ENCODE measurements around the gene TSHZ2. TPM values are rescaled to one million over a fixed set of nuclear protein-coding genes. Genes with fewer than 3 reads are reported as not detected.

TSHZ2 gene
- total RNA-seq, 1 experiment from 2014 or later = 0.07 TPM

DNA sequence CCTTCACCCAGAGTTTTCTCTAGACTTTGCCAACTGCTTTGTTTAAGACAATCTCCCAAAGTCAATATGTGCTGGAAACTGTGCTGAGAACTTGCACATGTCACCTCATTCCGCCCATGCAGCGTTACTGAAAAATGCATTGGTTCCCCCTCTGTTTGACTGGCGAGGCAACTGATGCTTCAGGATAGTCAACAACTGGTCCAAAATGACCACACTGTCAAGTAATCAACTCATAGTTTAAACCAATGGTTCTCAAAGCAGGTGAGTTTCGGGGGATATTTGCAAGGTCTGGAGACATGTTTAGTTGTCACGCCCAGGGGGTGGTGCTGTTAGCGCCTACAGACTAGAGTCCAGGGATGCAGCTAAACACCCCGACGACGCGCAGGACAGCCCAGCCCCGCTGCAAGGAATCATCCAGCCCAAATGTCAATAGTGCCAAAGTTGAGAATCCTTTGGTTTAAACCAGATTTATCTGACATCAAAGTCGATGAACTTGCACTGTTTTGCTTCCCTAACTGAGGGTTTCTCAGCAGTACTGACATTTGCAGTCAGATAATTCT is 451.5 kb downstream of the TSHZ2 start:
- DNase-seq (ENCODE audit: low read depth, low spot score) (no peak), ATAC-seq (no peak)
- CTCF ChIA-PET = no interaction called here
- Histone ChIP-seq H3K27me3 (ENCODE audit: insufficient read depth, low read length) (no peaks in the 10 kb centered on the region), H3K79me2 (ENCODE audit: insufficient read depth, low read length) (no peaks in the 10 kb centered on the region), H3K9ac (ENCODE audit: low read length) (no peak overlapping the region), H2AFZ (ENCODE audit: low read depth, low read length, poor library complexity, severe bottlenecking) (no peak overlapping the region), H4K20me1 (ENCODE audit: insufficient read depth) (no peaks in the 10 kb centered on the region), H3K4me3 (replicated peaks in 1 of 2; ENCODE audit: low read depth in 1 of 2, low read length in 2 of 2) (no peak overlapping the region), H3K9me3 (ENCODE audit: control insufficient read depth in 1 of 2, insufficient read depth in 1 of 2, low read depth in 1 of 2, low read length in 2 of 2) (no peaks in the 10 kb centered on the region), H3K27ac (ENCODE audit: low read depth, low read length) (no peak overlapping the region), H3K36me3 (ENCODE audit: control insufficient read depth in 1 of 2, insufficient read depth in 2 of 2, low read length in 2 of 2) (no peaks in the 10 kb centered on the region), H3K4me1 (ENCODE audit: control insufficient read depth in 1 of 2, insufficient read depth in 2 of 2, low read length in 2 of 2) (no peaks in the 10 kb centered on the region), H3K4me2 (ENCODE audit: low read length) (no peak overlapping the region), H3K9me2 (ENCODE audit: insufficient read depth) (no peaks in the 10 kb centered on the region)
- POLR2A ChIA-PET = no interaction called here
- no TSS peak for BruUV-seq (replicated peaks)
- RAD21 ChIA-PET (ENCODE audit: low non-redundant PET in 1 of 2, low total read pairs in 2 of 2, uncharacterized antibody in 2 of 2, unreplicated experiment in 2 of 2) = interaction anchor here in 1 of 2 experiments (0.7 kb wide), 1 partner anchor 10 kb away, joined by 3 read pairs; no protein-coding TSS in a partner anchor
- intact Hi-C loops (cut with micrococcal nuclease) = no loop called here
- no peak for TF ChIP-seq EZH2 (IDR thresholded peaks at IDR 0.05)
- TF ChIP-seq, protein P1, sequence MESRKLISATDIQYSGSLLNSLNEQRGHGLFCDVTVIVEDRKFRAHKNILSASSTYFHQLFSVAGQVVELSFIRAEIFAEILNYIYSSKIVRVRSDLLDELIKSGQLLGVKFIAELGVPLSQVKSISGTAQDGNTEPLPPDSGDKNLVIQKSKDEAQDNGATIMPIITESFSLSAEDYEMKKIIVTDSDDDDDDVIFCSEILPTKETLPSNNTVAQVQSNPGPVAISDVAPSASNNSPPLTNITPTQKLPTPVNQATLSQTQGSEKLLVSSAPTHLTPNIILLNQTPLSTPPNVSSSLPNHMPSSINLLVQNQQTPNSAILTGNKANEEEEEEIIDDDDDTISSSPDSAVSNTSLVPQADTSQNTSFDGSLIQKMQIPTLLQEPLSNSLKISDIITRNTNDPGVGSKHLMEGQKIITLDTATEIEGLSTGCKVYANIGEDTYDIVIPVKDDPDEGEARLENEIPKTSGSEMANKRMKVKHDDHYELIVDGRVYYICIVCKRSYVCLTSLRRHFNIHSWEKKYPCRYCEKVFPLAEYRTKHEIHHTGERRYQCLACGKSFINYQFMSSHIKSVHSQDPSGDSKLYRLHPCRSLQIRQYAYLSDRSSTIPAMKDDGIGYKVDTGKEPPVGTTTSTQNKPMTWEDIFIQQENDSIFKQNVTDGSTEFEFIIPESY (IDR thresholded peaks at IDR 0.05; ENCODE audit: extremely low read depth, insufficient replicate concordance, low read length) = no peak
- TF ChIP-seq, protein P2, sequence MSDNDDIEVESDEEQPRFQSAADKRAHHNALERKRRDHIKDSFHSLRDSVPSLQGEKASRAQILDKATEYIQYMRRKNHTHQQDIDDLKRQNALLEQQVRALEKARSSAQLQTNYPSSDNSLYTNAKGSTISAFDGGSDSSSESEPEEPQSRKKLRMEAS (IDR thresholded peaks at IDR 0.05) = no peak
- no peak for TF ChIP-seq FOSL1 (IDR thresholded peaks at IDR 0.05; ENCODE audit: low read depth)
- TF ChIP-seq ZNF274 (IDR thresholded peaks at IDR 0.05; ENCODE audit: low read depth, low read length) = no peak
- no peak for TF ChIP-seq EZH2phosphoT487 (IDR thresholded peaks at IDR 0.05; ENCODE audit: borderline replicate concordance)
- TF ChIP-seq POLR2AphosphoS5 (IDR thresholded peaks at IDR 0.05; ENCODE audit: low read depth, low read length) = no peak
- TF ChIP-seq, protein P3, sequence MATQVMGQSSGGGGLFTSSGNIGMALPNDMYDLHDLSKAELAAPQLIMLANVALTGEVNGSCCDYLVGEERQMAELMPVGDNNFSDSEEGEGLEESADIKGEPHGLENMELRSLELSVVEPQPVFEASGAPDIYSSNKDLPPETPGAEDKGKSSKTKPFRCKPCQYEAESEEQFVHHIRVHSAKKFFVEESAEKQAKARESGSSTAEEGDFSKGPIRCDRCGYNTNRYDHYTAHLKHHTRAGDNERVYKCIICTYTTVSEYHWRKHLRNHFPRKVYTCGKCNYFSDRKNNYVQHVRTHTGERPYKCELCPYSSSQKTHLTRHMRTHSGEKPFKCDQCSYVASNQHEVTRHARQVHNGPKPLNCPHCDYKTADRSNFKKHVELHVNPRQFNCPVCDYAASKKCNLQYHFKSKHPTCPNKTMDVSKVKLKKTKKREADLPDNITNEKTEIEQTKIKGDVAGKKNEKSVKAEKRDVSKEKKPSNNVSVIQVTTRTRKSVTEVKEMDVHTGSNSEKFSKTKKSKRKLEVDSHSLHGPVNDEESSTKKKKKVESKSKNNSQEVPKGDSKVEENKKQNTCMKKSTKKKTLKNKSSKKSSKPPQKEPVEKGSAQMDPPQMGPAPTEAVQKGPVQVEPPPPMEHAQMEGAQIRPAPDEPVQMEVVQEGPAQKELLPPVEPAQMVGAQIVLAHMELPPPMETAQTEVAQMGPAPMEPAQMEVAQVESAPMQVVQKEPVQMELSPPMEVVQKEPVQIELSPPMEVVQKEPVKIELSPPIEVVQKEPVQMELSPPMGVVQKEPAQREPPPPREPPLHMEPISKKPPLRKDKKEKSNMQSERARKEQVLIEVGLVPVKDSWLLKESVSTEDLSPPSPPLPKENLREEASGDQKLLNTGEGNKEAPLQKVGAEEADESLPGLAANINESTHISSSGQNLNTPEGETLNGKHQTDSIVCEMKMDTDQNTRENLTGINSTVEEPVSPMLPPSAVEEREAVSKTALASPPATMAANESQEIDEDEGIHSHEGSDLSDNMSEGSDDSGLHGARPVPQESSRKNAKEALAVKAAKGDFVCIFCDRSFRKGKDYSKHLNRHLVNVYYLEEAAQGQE (IDR thresholded peaks at IDR 0.05; ENCODE audit: low read depth) = no peak
- TF ChIP-seq ZFX (IDR thresholded peaks at IDR 0.05) = no peak
- no peak for TF ChIP-seq CBX3 (IDR thresholded peaks at IDR 0.05; ENCODE audit: low read depth)

All from HCT116 (cell line).